ENCODE results near the gene METTL3.

METTL3 gene

DNA sequence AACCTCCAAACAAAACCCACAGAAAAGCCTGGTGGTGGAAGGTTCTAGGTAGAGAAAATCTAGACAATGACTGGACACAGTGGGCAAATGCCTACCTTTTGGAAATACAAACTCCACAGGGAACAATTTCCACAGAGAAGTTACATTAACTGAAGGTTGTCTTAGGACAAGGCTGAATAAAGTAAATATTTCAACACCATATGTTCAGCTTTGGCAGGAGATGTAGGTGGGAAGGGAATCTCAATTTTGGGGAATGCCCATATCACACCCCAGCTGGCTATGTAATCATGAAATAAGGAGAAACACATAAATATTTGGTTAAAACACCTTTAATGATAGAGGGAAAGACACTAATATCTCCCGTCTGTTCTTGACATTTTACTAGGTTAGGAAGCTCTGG, 9.6 kb upstream of the METTL3 start:
- TF ChIP-seq, protein P1, sequence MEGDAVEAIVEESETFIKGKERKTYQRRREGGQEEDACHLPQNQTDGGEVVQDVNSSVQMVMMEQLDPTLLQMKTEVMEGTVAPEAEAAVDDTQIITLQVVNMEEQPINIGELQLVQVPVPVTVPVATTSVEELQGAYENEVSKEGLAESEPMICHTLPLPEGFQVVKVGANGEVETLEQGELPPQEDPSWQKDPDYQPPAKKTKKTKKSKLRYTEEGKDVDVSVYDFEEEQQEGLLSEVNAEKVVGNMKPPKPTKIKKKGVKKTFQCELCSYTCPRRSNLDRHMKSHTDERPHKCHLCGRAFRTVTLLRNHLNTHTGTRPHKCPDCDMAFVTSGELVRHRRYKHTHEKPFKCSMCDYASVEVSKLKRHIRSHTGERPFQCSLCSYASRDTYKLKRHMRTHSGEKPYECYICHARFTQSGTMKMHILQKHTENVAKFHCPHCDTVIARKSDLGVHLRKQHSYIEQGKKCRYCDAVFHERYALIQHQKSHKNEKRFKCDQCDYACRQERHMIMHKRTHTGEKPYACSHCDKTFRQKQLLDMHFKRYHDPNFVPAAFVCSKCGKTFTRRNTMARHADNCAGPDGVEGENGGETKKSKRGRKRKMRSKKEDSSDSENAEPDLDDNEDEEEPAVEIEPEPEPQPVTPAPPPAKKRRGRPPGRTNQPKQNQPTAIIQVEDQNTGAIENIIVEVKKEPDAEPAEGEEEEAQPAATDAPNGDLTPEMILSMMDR (IDR thresholded peaks at IDR 0.05; ENCODE audit: low read depth, low read length), result no peak
- H3K4me3 ChIP-seq (replicated peaks in 1 of 2; ENCODE audit: low read depth in 2 of 2, low read length in 2 of 2), result no peak overlapping the region
- no peak for DNase-seq (ENCODE audit: low read depth in 2 of 2)

DNA sequence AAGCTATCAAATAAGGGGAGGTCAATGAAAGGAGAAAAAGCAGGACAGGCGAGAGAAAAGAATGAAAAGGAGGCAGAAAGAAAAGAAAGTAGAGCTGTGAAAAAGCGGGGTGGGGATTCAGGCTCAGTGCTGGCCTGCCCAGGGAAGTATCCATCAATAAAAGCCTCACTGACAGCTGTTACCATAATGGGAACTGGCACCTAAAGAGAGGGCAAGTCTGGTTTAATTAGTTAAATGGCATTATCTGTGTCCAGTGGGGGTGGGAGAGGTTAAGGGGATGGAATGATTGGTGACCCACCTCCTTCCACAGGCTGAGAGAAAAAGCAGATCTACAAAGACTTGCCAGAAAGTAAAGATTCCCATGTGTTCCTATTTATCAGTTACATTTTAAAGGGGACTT, 7.6 kb upstream of the METTL3 start:
- TF ChIP-seq, protein P1 (IDR thresholded peaks at IDR 0.05; ENCODE audit: low read depth, low read length), result no peak

DNA sequence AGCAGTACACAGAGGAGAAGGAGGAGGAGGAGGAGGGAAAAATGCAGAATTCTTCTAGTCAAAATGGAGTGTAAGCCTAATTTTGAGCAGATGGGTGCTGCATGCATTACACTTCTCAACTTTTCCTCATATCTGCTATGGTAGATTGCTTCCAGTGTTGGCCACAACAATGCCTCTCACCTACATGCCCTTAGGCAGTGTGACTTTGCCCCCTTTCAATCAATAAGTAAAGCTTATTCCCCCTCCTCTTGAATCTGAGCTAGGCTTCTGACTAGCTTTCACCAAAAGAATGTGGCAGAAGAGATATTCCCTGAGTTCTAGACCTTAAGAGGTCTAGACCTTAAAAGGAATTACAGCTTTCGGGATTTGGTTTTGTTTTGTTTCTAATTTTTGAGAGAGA, 3.2 kb upstream of the METTL3 start:
- TF ChIP-seq, protein P1 (IDR thresholded peaks at IDR 0.05; ENCODE audit: low read depth, low read length), result no peak
- DNase-seq (ENCODE audit: low read depth in 2 of 2), result no peak
- H3K4me3 ChIP-seq (replicated peaks in 1 of 2; ENCODE audit: low read depth in 2 of 2, low read length in 2 of 2), result no peak overlapping the region

More for the DNA sequence above, 7.6 kb upstream of the METTL3 start:
- H3K4me3 ChIP-seq (replicated peaks in 1 of 2; ENCODE audit: low read depth in 2 of 2, low read length in 2 of 2), result no peak overlapping the region
- no peak for DNase-seq (ENCODE audit: low read depth in 2 of 2)

DNA sequence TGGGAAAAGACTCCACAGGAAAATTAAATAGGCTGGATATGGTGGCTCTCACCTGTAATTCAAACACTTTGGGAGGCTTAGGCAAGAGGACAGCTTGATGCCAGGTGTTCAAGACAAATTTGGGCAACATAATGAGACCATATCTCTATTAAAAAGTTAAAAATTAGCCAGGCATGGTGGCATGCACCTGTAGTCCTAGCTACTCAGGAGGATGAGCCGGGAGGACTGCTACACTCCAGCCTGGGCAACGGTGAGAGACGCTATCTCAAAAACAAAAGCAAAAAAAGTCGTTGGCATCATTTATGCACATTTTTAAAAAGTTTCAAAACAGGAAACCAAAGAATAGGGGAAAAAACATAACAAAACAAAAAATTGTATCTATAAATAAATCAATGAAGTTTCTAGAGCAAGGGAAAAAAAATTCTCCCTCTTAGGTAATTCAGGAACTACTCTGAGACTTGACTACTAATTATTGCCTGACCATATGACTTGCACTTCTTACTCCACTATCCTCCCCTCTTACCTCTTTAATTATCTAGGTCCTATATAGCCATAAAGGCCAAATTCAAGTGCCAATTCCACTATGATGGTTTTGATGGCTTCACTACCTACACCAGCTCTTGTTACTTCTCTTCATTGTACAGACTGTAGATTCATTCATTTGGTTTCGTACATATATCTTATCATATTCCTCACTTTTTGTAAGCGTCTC, 1.6 kb downstream of the METTL3 start:
- TF ChIP-seq, protein P1 (IDR thresholded peaks at IDR 0.05; ENCODE audit: low read depth, low read length), result no peak
- peak overlapping the region in 1 of 2 donors; percentile 96 for H3K4me3 ChIP-seq (replicated peaks in 1 of 2; ENCODE audit: low read depth in 2 of 2, low read length in 2 of 2)
- DNase-seq (ENCODE audit: low read depth in 2 of 2), result no peak

DNA sequence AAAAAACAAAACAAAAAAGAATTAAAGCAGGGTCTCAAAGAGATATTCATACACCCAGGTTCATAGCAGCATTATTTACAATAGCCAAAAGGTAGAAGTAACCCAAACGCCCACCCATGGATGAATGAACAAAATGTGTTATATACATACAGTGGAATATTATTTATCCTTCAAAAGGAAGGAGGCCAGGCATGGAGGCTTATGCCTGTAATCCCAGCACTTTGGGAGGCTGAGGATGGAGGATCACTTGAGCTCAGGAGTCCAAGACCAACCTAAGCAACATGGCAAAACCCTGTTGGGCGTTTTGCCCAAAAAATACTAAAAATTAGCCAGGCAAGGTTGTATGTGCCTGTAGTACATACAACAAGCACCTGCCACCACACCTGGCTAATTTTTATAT, 4.6 kb downstream of the METTL3 start:
- TF ChIP-seq, protein P1 (IDR thresholded peaks at IDR 0.05; ENCODE audit: low read depth, low read length), result no peak

DNA sequence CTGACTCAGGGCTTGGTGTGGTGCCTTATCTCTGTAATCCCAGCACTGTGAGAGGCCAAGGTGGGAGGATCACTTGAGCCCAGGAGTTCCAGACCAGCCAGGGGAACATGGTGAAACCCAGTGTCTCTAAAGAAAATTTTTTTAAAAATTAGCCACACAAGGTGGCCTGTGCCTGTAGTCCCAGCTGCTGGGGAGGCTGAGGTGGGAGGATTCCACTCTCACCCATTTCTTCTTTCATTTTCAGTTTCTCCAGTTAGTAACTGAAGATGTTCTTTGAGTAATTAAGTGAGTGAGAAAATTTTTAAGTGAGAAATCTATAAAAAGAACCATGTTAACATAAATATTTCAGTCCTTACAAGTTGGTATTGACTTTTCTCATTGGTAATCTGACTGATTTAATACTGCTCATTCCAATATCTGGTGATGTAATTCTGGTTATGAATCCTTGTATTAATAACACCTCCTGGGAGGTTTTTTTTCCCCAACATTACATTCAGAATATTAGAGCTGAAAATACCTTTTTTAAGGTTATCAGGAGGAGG, 6.1 kb downstream of the METTL3 start:
- TF ChIP-seq, protein P1 (IDR thresholded peaks at IDR 0.05; ENCODE audit: low read depth, low read length), result no peak
- no peak overlapping the region for H3K4me3 ChIP-seq (replicated peaks in 1 of 2; ENCODE audit: low read depth in 2 of 2, low read length in 2 of 2)
- no peak for DNase-seq (ENCODE audit: low read depth in 2 of 2)

More for the DNA sequence above, 4.6 kb downstream of the METTL3 start:
- no peak for DNase-seq (ENCODE audit: low read depth in 2 of 2)
- no peak overlapping the region for H3K4me3 ChIP-seq (replicated peaks in 1 of 2; ENCODE audit: low read depth in 2 of 2, low read length in 2 of 2)

All from cardiac fibroblast (primary cell).